B cell (primary cell): ENCODE measurements around the gene RHNO1. TPM values are rescaled to one million over a fixed set of nuclear protein-coding genes. Genes with fewer than 3 reads are reported as not detected.
A peak's percentile ranks its signal among the peaks of the same experiment; 100 is the strongest.

Experiments used
- ATAC-seq: fragments of 200-7000 bp; cut with Tn5 transposase; one replicate; pipeline ENCODE4 v1.10.0; 2021; ENCODE audit warnings: low read depth, mild to moderate bottlenecking, moderate number of reproducible peaks, moderate library complexity
- CTCF ChIA-PET: fragments of 350-600 bp; sonication (Branson Sonifier 250); formaldehyde crosslinking; loops from one replicate; lab custom pipeline; 2021; ENCODE audit warnings: antibody characterized with exemption, inconsistent platforms; lab: Charles Lee
- POLR2A ChIA-PET: fragments of 350-600 bp; sonication (Branson Sonifier 250); formaldehyde crosslinking; loops from one replicate; lab custom pipeline; 2021; ENCODE audit warnings: antibody characterized with exemption; lab: Charles Lee
- DNase-seq: peaks from one replicate; pipeline ENCODE4 v3.0.0; 2013
- H2AFZ ChIP-seq: 2 replicates; pipeline ENCODE4 v1.6.1; 2012; ENCODE audit warnings: mild to moderate bottlenecking, low read depth, low read length; ENCODE audit not compliant: insufficient read depth, poor library complexity, severe bottlenecking
- H3K27ac ChIP-seq, 2 donors: 1 replicate in 1 of 2; 2 replicates in 1 of 2; pipeline ENCODE4 v1.5.1; 2012 to 2013; ENCODE audit warnings: low read length in 2 of 2, mild to moderate bottlenecking in 2 of 2, moderate library complexity in 1 of 2
- H3K27me3 ChIP-seq, 4 experiments: fragments of 200-600 bp in 1 of 4; sonication (generic) in 1 of 4; replicated peaks in 1 of 4; 1 replicate in 2 of 4; 2 replicates in 2 of 4; pipeline versions ENCODE4 v1.6.1 to v1.7.0; 2013 to 2016; ENCODE audit warnings: low read length in 3 of 4, mild to moderate bottlenecking in 2 of 4, mixed read lengths in 1 of 4, moderate library complexity in 1 of 4; ENCODE audit not compliant: insufficient read depth in 4 of 4, control insufficient read depth in 3 of 4; ENCODE audit errors: control extremely low read depth in 1 of 4
- H3K36me3 ChIP-seq, 2 experiments: replicated peaks in 1 of 2; 1 replicate in 1 of 2; 2 replicates in 1 of 2; pipeline versions ENCODE4 v1.6.1 to v1.7.1; 2013; ENCODE audit warnings: low read length in 1 of 2; ENCODE audit not compliant: insufficient read depth in 2 of 2, control insufficient read depth in 1 of 2; ENCODE audit errors: control extremely low read depth in 1 of 2, extremely low read depth in 1 of 2
- H3K4me1 ChIP-seq, 2 donors: fragments of 200-600 bp in 1 of 2; sonication (generic) in 1 of 2; 1 replicate in 1 of 2; 2 replicates in 1 of 2; pipeline versions ENCODE4 v1.5.1 to v1.6.1; 2013 to 2017; ENCODE audit warnings: low read length in 2 of 2; ENCODE audit not compliant: control insufficient read depth in 2 of 2, insufficient read depth in 2 of 2
- H3K4me2 ChIP-seq: replicated peaks from 2 replicates; pipeline ENCODE3; 2012; ENCODE audit warnings: mild to moderate bottlenecking, low read depth, low read length; ENCODE audit not compliant: poor library complexity, severe bottlenecking
- H3K4me3 ChIP-seq, 5 experiments: fragments of 200-600 bp in 1 of 5; sonication (generic) in 1 of 5; 1 replicate in 3 of 5; 2 replicates in 2 of 5; pipeline versions ENCODE4 v1.5.1 to v1.7.0; 2011 to 2016; ENCODE audit warnings: low read length in 4 of 5, mild to moderate bottlenecking in 4 of 5, low read depth in 2 of 5, control low read depth in 1 of 5, moderate library complexity in 1 of 5; ENCODE audit not compliant: insufficient read depth in 1 of 5; ENCODE audit errors: control extremely low read depth in 1 of 5, extremely low read depth in 1 of 5
- H3K79me2 ChIP-seq: fragments of 200-600 bp; sonication (generic); one replicate; pipeline ENCODE4 v1.6.0; 2016; ENCODE audit warnings: low read length; ENCODE audit not compliant: control insufficient read depth, insufficient read depth
- H3K9ac ChIP-seq: fragments of 200-600 bp; sonication (generic); 2 replicates; pipeline ENCODE4 v1.6.1; 2017; ENCODE audit warnings: mild to moderate bottlenecking, low read length, moderate library complexity
- H3K9me3 ChIP-seq, 3 donors: one replicate each; pipeline versions ENCODE4 v1.6.1 to v1.7.1; 2013; ENCODE audit warnings: low read length in 2 of 3; ENCODE audit not compliant: control insufficient read depth in 2 of 3, insufficient read depth in 1 of 3; ENCODE audit errors: control extremely low read depth in 1 of 3
- H4K20me1 ChIP-seq: 2 replicates; pipeline ENCODE4 v1.6.0; 2012; ENCODE audit warnings: mild to moderate bottlenecking, low read length; ENCODE audit not compliant: insufficient read depth, control insufficient read depth, poor library complexity, severe bottlenecking
- H3K27ac Mint-ChIP-seq: one replicate; pipeline ENCODE4 v1.8.0; 2021; ENCODE audit warnings: mixed read lengths
- H3K27me3 Mint-ChIP-seq: one replicate; pipeline ENCODE4 v1.8.0; 2021; ENCODE audit warnings: mixed read lengths
- H3K4me1 Mint-ChIP-seq: one replicate; pipeline ENCODE4 v1.8.0; 2021; ENCODE audit warnings: mixed read lengths
- H3K4me3 Mint-ChIP-seq: one replicate; pipeline ENCODE4 v1.8.0; 2021; ENCODE audit warnings: mixed read lengths
- H3K9me3 Mint-ChIP-seq: one replicate; pipeline ENCODE4 v1.8.0; 2022; ENCODE audit warnings: mixed read lengths; ENCODE audit not compliant: insufficient read depth
- EZH2 ChIP-seq: IDR thresholded peaks from 2 replicates; pipeline ENCODE4 v1.6.1; 2012; ENCODE audit warnings: borderline replicate concordance, low read depth, mild to moderate bottlenecking, moderate library complexity, low read length; ENCODE audit not compliant: insufficient read depth, poor library complexity, severe bottlenecking
- WGBS: methylation state at CpG from one replicate; pipeline ENCODE4 v1.1.5; 2013; ENCODE audit warnings: missing lambda C conversion rate; ENCODE audit not compliant: insufficient coverage; 5-methylcytosine and 5-hydroxymethylcytosine counted together
- intact Hi-C: fragments of 100-400 bp; cut with micrococcal nuclease; formaldehyde crosslinking; loops from one replicate; pipeline ENCODE4 v1.10.0; 2022
- polyA plus RNA-seq: library from polyadenylated mRNA; depleted of rRNA; stranded (reverse); fragments of >200 nt; gene quantifications from 2 replicates; pipeline ENCODE4 v1.2.3, GENCODE V29; 2012
- total RNA-seq, 2 donors: library from RNA; stranded (reverse); fragments of 120-200 nt in 1 of 2; gene quantifications; 1 replicate in 1 of 2; 2 replicates in 1 of 2; pipeline versions ENCODE4 v1.2.3 to v1.2.4, GENCODE V29; 2013 to 2022
- TF ChIP-seq, protein P1 (sequence below): fragments of 200-600 bp; IDR thresholded peaks from one replicate; pipeline ENCODE4 v1.8.0; 2022; ENCODE audit warnings: antibody characterized with exemption, mild to moderate bottlenecking

RHNO1 gene
- total and polyA plus RNA-seq, 2 donors (not counting 1 experiment from before 2014, with no cell fraction given), result 13.3 to 13.5 TPM

DNA sequence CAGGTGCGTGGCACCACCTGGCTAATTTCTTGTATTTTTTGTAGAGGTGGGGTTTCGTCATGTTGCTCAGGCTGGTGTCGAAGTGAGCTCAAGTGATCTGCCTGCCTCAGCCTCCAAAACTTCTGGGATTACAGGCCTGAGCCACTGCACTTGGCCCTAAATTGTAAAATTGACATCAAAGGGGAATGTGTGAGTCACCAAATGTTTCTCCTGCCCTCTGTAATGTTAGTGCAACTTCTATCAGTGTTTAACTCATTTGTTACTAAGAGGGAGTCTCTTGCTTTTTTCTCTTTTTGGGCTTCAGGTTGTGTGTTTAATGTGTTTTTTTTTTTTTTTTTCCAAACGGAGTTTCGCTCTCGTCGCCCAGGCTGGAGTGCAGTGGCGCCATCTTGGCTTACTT lies 16.0 kb downstream of the RHNO1 start:
- POLR2A ChIA-PET, result interaction anchor here (0.6 kb wide), 1 partner anchor 21 kb away, joined by 5 read pairs; no protein-coding TSS in a partner anchor
- H3K4me3 Mint-ChIP-seq, result peak overlapping the region; percentile 44

DNA sequence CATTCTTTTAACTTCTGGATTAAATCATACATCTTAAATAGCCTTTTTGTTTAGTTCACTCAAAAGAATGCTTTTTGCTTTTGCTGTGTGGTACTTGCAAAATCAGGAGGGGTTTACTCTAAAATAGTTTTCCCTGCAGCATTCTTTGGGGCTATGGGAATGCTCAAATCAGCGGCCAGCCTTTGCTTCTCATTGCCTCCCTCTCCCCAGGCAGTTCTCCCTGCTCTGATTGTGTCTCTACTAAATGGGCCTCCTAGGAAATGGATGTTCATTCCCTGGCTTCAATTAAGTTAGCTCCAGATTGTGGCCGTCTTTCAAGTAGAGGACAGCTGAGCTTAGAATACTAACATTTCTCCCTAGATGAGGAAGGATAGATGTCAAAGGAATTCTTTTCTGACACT lies 18.0 kb downstream of the RHNO1 start:
- H2AFZ ChIP-seq, result no peak overlapping the region
- H3K27ac Mint-ChIP-seq, result no peak overlapping the region
- H3K9me3 ChIP-seq, result no peaks in the 10 kb centered on the region
- H4K20me1 ChIP-seq, result no peaks in the 10 kb centered on the region
- no peak overlapping the region for H3K4me2 ChIP-seq
- POLR2A ChIA-PET, result no interaction called here
- TF ChIP-seq, protein P1, sequence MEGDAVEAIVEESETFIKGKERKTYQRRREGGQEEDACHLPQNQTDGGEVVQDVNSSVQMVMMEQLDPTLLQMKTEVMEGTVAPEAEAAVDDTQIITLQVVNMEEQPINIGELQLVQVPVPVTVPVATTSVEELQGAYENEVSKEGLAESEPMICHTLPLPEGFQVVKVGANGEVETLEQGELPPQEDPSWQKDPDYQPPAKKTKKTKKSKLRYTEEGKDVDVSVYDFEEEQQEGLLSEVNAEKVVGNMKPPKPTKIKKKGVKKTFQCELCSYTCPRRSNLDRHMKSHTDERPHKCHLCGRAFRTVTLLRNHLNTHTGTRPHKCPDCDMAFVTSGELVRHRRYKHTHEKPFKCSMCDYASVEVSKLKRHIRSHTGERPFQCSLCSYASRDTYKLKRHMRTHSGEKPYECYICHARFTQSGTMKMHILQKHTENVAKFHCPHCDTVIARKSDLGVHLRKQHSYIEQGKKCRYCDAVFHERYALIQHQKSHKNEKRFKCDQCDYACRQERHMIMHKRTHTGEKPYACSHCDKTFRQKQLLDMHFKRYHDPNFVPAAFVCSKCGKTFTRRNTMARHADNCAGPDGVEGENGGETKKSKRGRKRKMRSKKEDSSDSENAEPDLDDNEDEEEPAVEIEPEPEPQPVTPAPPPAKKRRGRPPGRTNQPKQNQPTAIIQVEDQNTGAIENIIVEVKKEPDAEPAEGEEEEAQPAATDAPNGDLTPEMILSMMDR, result no peak
- TF ChIP-seq EZH2, result no peak
- ATAC-seq (no peak), DNase-seq (no peak)
- CTCF ChIA-PET, result interaction anchor here (0.8 kb wide), 1 partner anchor 10 kb away, joined by 3 read pairs; no protein-coding TSS in a partner anchor
- no peaks in the 10 kb centered on the region for H3K27me3 ChIP-seq
- peaks cover 15% of the 10 kb centered on the region for H3K4me1 Mint-ChIP-seq
- intact Hi-C loops, result no loop called here
- H3K4me3 Mint-ChIP-seq, result no peak overlapping the region
- no peaks in the 10 kb centered on the region for H3K9me3 Mint-ChIP-seq
- H3K27me3 Mint-ChIP-seq, result no peaks in the 10 kb centered on the region
- peaks cover 5 to 10% of the 10 kb centered on the region in 2 donors for H3K4me1 ChIP-seq
- no peak overlapping the region for H3K27ac ChIP-seq
- peaks cover 21% of the 10 kb centered on the region for H3K79me2 ChIP-seq
- no peak overlapping the region for H3K9ac ChIP-seq
- 40% methylated on average over 1 of the region's 2 CpGs for WGBS
- no peak overlapping the region for H3K4me3 ChIP-seq
- H3K36me3 ChIP-seq, result no peaks in the 10 kb centered on the region

More for the DNA sequence above, 16.0 kb downstream of the RHNO1 start:
- intact Hi-C loops, result loop anchor here (5.0 kb wide), 3 partner anchors 201 to 1429 kb away; partner anchors contain the start of genes CRACR2A and TIGAR
- Histone ChIP-seq H3K79me2 (peaks cover 21% of the 10 kb centered on the region), H2AFZ (no peak overlapping the region), H3K4me3 (no peak overlapping the region), H3K4me2 (no peak overlapping the region), H3K4me1 (peaks cover 5 to 12% of the 10 kb centered on the region in 2 donors), H4K20me1 (no peaks in the 10 kb centered on the region), H3K36me3 (no peaks in the 10 kb centered on the region), H3K9ac (no peak overlapping the region), H3K27me3 (no peaks in the 10 kb centered on the region), H3K9me3 (no peaks in the 10 kb centered on the region), H3K27ac (no peak overlapping the region)
- ATAC-seq (no peak), DNase-seq (no peak)
- peaks cover 24% of the 10 kb centered on the region for H3K4me1 Mint-ChIP-seq
- H3K27ac Mint-ChIP-seq, result no peak overlapping the region
- TF ChIP-seq, protein P1, result no peak
- no peak for TF ChIP-seq EZH2
- WGBS, result 97% methylated on average over 6 of the region's 8 CpGs
- no peaks in the 10 kb centered on the region for H3K9me3 Mint-ChIP-seq
- no peaks in the 10 kb centered on the region for H3K27me3 Mint-ChIP-seq
- CTCF ChIA-PET, result interaction anchor here (0.6 kb wide), 1 partner anchor 97 kb away, joined by 3 read pairs; no protein-coding TSS in a partner anchor
